ENCODE data around the gene MLANA.

Gene MLANA

DNA sequence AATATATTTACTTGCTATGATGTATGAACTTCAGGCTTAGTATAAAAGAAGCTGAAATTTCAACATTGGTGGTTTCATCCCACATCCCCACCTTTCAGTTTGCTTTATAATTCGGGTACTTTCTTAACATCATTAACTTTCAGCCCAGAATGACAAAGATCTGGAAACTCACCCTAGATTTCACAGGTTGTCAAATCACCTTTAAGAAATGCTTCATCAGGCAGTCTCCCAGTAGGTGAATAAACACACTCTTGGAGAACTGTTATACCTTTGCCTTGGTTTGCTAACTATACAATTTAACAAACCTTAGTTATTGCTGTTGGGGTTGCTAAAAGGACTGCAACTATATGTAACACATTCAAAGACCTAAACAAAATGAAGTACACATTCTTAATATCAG, 54.4 kb downstream of the MLANA start:
- H3K4me1 Mint-ChIP-seq (ENCODE audit: low read depth) = peaks cover 5% of the 10 kb centered on the region
- intact Hi-C loops (cut with micrococcal nuclease) = no loop called here

DNA sequence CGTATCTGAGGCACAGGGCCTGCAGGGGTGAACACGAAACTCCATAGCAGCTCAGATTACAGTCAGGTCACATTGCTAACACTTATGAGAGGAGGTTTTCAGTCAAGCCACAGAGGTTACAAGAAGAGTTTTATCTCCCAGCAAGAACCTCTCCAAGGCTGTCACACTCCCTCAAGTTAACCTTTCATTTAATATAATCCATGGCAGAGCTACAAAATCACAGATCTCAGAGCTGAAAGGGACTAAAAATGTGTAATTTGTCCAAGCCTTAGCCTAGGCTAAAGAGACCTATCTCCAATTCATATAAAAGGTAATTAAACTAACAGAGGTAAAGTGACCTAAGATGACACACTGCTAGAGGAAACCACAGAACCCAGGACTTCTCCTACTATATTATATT, 57.2 kb downstream of the MLANA start:
- H3K36me3 Mint-ChIP-seq (ENCODE audit: low read depth) = no peaks in the 10 kb centered on the region
- H3K9me3 Mint-ChIP-seq = no peaks in the 10 kb centered on the region
- H3K27ac Mint-ChIP-seq = no peak overlapping the region
- no peaks in the 10 kb centered on the region for H3K27me3 Mint-ChIP-seq
- peaks cover 5% of the 10 kb centered on the region for H3K4me1 Mint-ChIP-seq (ENCODE audit: low read depth)
- intact Hi-C loops (cut with micrococcal nuclease) = no loop called here
- H3K4me3 Mint-ChIP-seq = no peak overlapping the region

More for the DNA sequence above, 54.4 kb downstream of the MLANA start:
- H3K4me3 Mint-ChIP-seq = no peak overlapping the region
- H3K27ac Mint-ChIP-seq = no peak overlapping the region
- no peaks in the 10 kb centered on the region for H3K27me3 Mint-ChIP-seq
- no peaks in the 10 kb centered on the region for H3K36me3 Mint-ChIP-seq (ENCODE audit: low read depth)
- H3K9me3 Mint-ChIP-seq = no peaks in the 10 kb centered on the region

DNA sequence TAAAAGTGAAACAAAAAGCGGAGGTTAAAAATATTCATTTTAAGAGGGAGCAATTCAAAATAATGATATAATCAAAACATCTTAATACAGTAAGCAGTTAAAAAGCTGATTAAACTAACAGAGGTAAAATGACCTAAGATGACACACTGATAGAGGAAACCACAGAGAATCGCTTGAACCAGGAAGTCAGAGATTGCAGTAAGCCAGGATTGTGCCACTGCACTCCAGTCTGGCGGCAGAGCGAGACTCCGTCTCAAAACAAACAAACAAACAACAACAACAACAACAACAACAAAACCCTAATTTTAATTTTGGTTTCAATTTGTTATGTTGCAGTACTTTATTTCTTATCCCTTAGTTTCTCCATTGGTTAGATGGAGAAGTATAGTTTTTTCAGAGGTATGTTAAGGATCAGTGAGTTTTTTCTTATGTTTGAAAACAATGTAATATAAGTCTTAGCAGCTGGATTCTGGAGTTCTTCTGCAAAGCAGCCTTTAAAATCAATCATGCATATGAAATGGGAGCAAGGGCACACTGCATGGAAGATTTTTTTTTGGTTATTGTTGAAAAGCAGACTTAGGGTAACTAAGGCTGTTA, 58.5 kb downstream of the MLANA start:
- Mint-ChIP-seq H3K27me3 (no peaks in the 10 kb centered on the region), H3K4me1 (ENCODE audit: low read depth) (peaks cover 5% of the 10 kb centered on the region), H3K36me3 (ENCODE audit: low read depth) (no peaks in the 10 kb centered on the region), H3K27ac (peak overlapping the region; percentile 39), H3K4me3 (peak overlapping the region; percentile 26), H3K9me3 (no peaks in the 10 kb centered on the region)
- intact Hi-C loops (cut with micrococcal nuclease) = no loop called here

DNA sequence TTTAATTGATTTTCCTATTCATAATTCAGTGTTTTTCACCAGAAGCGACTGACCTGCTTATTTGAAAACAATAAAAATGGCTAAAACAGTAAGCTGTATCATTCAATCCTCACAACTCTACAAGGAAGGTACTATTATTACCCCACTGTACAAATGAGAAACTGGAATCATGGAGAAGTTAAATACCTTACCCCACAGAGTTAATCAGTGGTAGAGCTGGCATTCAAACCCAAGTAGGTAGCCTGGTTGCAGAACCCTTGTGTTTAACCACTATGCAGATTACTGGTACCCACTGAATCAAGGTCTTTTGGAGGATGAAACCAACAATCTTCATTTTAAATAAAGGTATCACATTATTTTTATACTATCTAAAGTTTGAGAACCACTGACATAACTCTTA, 59.6 kb downstream of the MLANA start:
- Mint-ChIP-seq H3K4me1 (ENCODE audit: low read depth) (peaks cover 5% of the 10 kb centered on the region), H3K27me3 (no peaks in the 10 kb centered on the region), H3K27ac (no peak overlapping the region), H3K9me3 (no peaks in the 10 kb centered on the region), H3K36me3 (ENCODE audit: low read depth) (no peaks in the 10 kb centered on the region), H3K4me3 (no peak overlapping the region)
- intact Hi-C loops (cut with micrococcal nuclease) = no loop called here

DNA sequence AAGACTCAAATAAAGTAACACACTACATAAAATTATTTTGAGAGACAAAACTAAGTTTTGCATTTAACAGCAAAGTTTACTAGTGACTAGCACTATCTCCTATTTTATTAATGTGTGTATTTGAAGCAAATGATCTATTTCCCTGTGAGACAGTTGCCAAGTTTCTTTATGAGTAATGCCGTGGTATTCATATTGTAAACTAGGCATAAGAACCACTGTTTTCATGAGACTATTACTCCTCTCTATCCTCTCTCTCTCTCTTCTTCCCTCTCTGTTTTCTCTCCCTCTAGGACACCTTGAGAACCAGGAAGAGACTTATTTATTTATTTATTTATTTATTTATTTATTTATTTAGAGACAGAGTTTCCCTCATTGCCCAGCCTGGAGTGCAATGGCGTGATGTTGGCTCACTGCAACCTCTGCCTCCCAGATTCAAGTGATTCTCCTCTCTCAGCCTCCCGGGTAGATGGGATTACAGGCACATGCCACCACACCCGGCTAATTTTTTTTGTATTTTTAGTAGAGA, 61.1 kb downstream of the MLANA start:
- no peak overlapping the region for H3K27ac Mint-ChIP-seq
- intact Hi-C loops (cut with micrococcal nuclease) = no loop called here

DNA sequence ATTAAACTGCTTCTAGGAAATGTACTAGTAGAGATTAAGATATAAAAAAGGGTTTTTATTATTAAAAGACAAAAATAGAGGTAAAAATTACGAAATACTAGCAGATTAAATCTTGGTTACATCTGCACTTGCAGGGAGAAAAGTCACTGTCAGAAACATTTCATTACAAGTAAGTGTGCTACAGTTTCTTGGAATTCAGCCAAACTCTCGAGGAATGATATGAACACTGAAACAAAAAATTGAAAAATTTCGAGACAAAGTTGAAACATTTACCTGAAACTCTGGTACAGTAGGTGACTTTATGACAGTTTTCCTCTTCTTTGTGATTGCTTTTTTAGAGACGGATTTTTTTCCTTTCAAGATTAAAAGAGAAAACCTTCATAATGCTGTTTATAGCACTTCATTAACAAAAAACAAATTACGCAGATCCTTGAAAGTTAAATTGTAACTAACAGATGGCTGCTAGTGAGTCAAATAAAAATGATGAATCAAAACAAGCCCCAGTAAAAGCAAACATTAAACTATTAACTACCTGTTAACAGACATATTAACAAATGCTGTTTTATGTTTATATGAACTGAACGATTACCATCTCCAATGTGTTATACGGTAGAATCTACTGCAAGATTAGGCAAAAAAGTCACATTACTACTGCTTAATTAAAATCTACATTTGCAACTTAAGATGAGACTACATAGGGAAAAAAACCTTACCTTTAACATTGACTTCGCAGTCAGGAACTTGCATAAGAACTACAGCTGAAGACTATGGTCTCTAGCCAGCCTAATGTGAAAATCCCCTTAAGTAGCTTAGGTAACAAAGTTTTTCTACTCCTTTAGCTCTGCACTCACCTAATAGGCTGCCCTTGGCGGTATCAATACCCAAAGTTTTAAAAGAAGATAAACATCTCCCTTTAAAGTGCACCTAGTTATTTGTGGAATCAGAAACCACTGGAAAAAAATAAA, 63.3 kb downstream of the MLANA start:
- intact Hi-C loops (cut with micrococcal nuclease) = no loop called here
- no peaks in the 10 kb centered on the region for H3K27me3 Mint-ChIP-seq
- peaks cover 10% of the 10 kb centered on the region for H3K4me1 Mint-ChIP-seq (ENCODE audit: low read depth)
- H3K27ac Mint-ChIP-seq = no peak overlapping the region
- H3K4me3 Mint-ChIP-seq = no peak overlapping the region
- H3K36me3 Mint-ChIP-seq (ENCODE audit: low read depth) = peaks cover 9% of the 10 kb centered on the region
- no peaks in the 10 kb centered on the region for H3K9me3 Mint-ChIP-seq

More for the DNA sequence above, 61.1 kb downstream of the MLANA start:
- Mint-ChIP-seq H3K27me3 (no peaks in the 10 kb centered on the region), H3K4me1 (ENCODE audit: low read depth) (peaks cover 5% of the 10 kb centered on the region), H3K4me3 (no peak overlapping the region), H3K9me3 (no peaks in the 10 kb centered on the region), H3K36me3 (ENCODE audit: low read depth) (no peaks in the 10 kb centered on the region)

DNA sequence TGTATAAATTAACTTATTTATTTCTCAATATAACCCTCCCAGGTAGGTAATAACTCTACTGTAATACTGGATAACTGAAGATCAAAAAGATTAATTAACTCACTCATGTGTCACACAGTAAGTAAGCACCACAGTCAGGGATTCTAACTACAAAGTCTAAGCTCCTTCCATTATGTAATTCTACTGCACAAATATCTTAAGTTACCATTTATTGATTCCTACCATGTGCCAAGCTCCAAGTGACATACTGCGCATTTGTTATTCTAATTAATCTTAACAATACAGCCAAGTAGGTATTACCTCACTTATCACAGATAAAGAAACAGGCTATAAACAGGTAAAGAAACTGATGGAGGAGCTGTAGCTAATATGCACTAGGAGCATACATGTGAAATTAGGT, 66.5 kb downstream of the MLANA start:
- peaks cover 5% of the 10 kb centered on the region for H3K4me1 Mint-ChIP-seq (ENCODE audit: low read depth)
- peaks cover 15% of the 10 kb centered on the region for H3K36me3 Mint-ChIP-seq (ENCODE audit: low read depth)
- H3K27ac Mint-ChIP-seq = no peak overlapping the region
- intact Hi-C loops (cut with micrococcal nuclease) = no loop called here
- no peak overlapping the region for H3K4me3 Mint-ChIP-seq
- H3K27me3 Mint-ChIP-seq = no peaks in the 10 kb centered on the region
- no peaks in the 10 kb centered on the region for H3K9me3 Mint-ChIP-seq

DNA sequence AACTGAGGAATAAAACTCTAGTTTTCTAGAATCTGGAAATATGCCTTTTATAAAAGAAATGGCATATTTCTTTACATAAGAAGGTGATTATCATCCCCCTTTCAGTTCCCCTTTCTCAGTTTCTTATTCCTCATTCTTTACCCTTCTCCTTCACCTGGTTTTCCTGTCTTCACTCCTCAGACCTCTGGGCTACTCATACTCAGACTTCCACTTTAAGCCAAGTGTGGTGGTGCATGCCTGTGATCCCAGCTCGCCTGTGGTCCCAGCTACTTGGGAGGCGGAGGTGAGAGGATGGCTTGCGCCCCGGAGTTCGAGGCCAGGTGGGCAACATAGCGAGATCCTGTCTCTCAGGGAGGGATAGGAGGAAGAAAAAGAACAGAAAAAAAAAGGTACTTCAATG, 67.6 kb downstream of the MLANA start:
- intact Hi-C loops (cut with micrococcal nuclease) = no loop called here

More for the DNA sequence above, 67.6 kb downstream of the MLANA start:
- no peak overlapping the region for H3K4me3 Mint-ChIP-seq
- H3K9me3 Mint-ChIP-seq = no peaks in the 10 kb centered on the region
- peaks cover 5% of the 10 kb centered on the region for H3K4me1 Mint-ChIP-seq (ENCODE audit: low read depth)
- H3K36me3 Mint-ChIP-seq (ENCODE audit: low read depth) = peaks cover 15% of the 10 kb centered on the region
- H3K27me3 Mint-ChIP-seq = no peaks in the 10 kb centered on the region
- no peak overlapping the region for H3K27ac Mint-ChIP-seq

Data from dendritic cell treated with granulocyte-macrophage colony-stimulating factor and Interleukin-4, amounts not matched to agents 40 ng/mL and 50 ng/mL, for 4 days (primary cell).